ENCODE measurements around the gene DRC3. TPM values are rescaled to one million over a fixed set of nuclear protein-coding genes. Genes with fewer than 3 reads are reported as not detected.

DRC3 gene
- polyA plus RNA-seq, 1 donor from 2014 or later = 1.9 TPM

- H4K20me1 ChIP-seq (ENCODE audit: insufficient read depth) = no peaks in the 10 kb centered on the region
- H3K9me2 ChIP-seq (ENCODE audit: insufficient read depth, low read length) = no peaks in the 10 kb centered on the region
- no peaks in the 10 kb centered on the region for H3K27me3 ChIP-seq (ENCODE audit: insufficient read depth, low read depth, low read length)
- no peak overlapping the region for H2AFZ ChIP-seq (ENCODE audit: low read depth, low read length)
- peaks cover 3% of the 10 kb centered on the region for H3F3A ChIP-seq (ENCODE audit: insufficient read depth, low read length, poor library complexity, severe bottlenecking)
- H3K79me2 ChIP-seq (replicated peaks; ENCODE audit: insufficient read depth, low read length) = peaks cover 9% of the 10 kb centered on the region
- TF ChIP-seq TAF1 (IDR thresholded peaks at IDR 0.05; ENCODE audit: low read depth) (no peak), POLR2AphosphoS5 (IDR thresholded peaks at IDR 0.05) (no peak), EZH2 (IDR thresholded peaks at IDR 0.05; ENCODE audit: borderline replicate concordance, insufficient read depth, low read length, poor library complexity, severe bottlenecking) (no peak), CTCF (IDR thresholded peaks at IDR 0.05; ENCODE audit: poor library complexity, severe bottlenecking) (no peak), MXI1 (conservative IDR thresholded peaks at IDR 0.05; ENCODE audit: poor library complexity, severe bottlenecking) (no peak), SMC3 (conservative IDR thresholded peaks at IDR 0.05; ENCODE audit: poor library complexity) (no peak), RAD21 (conservative IDR thresholded peaks at IDR 0.05) (no peak), REST (IDR thresholded peaks at IDR 0.05; ENCODE audit: borderline replicate concordance) (no peak), EP300 (conservative IDR thresholded peaks at IDR 0.05; ENCODE audit: poor library complexity, severe bottlenecking) (no peak)
- H3K36me3 ChIP-seq (ENCODE audit: insufficient read depth, low read length) = no peaks in the 10 kb centered on the region
- H3K9me3 ChIP-seq (ENCODE audit: low read length) = no peaks in the 10 kb centered on the region
- H3K4me3 ChIP-seq (ENCODE audit: low read length) = no peak overlapping the region
- no peak overlapping the region for H3K9ac ChIP-seq (ENCODE audit: low read length)
- H3K27ac ChIP-seq (ENCODE audit: low read length) = no peak overlapping the region
- H3K4me2 ChIP-seq (ENCODE audit: low read length) = no peak overlapping the region
These were observed 47.8 kb upstream of the DRC3 start for GRCh38 chr17:17924857-17925250.

GRCh38 chr17:17926036-17926435 is 46.6 kb upstream of the DRC3 start:
- Histone ChIP-seq H3F3A (ENCODE audit: insufficient read depth, low read length, poor library complexity, severe bottlenecking) (peaks cover 3% of the 10 kb centered on the region), H3K79me2 (replicated peaks; ENCODE audit: insufficient read depth, low read length) (peaks cover 9% of the 10 kb centered on the region)

More at GRCh38 chr17:17926036-17926435, 46.6 kb upstream of the DRC3 start:
- Histone ChIP-seq H3K27me3 (ENCODE audit: insufficient read depth, low read depth, low read length) (no peaks in the 10 kb centered on the region), H3K4me2 (ENCODE audit: low read length) (no peak overlapping the region), H3K36me3 (ENCODE audit: insufficient read depth, low read length) (no peaks in the 10 kb centered on the region), H3K9me2 (ENCODE audit: insufficient read depth, low read length) (no peaks in the 10 kb centered on the region), H2AFZ (ENCODE audit: low read depth, low read length) (no peak overlapping the region), H3K4me3 (ENCODE audit: low read length) (no peak overlapping the region), H3K27ac (ENCODE audit: low read length) (no peak overlapping the region), H3K9me3 (ENCODE audit: low read length) (no peaks in the 10 kb centered on the region), H3K9ac (ENCODE audit: low read length) (no peak overlapping the region), H4K20me1 (ENCODE audit: insufficient read depth) (no peaks in the 10 kb centered on the region)
- TF ChIP-seq TAF1 (IDR thresholded peaks at IDR 0.05; ENCODE audit: low read depth) (no peak), EP300 (conservative IDR thresholded peaks at IDR 0.05; ENCODE audit: poor library complexity, severe bottlenecking) (no peak)

All from neural cell (in vitro differentiated cells).